Fibroblast of the aortic adventitia (primary cell): ENCODE results near the gene LINC01488. TPM values are rescaled to one million over a fixed set of nuclear protein-coding genes. Genes with fewer than 3 reads are reported as not detected.

Source experiments
- DNase-seq: peaks from one replicate; pipeline ENCODE4 v3.0.0-alpha.2; 2010; ENCODE audit warnings: low read depth
- H3K4me3 ChIP-seq: 2 replicates; pipeline ENCODE4 v1.5.1; 2011; ENCODE audit warnings: low read depth, mild to moderate bottlenecking, control low read depth, low read length, moderate library complexity
- CTCF ChIP-seq: IDR thresholded peaks from 2 replicates; pipeline ENCODE4 v1.5.1; 2011; ENCODE audit warnings: mild to moderate bottlenecking, low read length, control low read depth, inconsistent platforms; ENCODE audit not compliant: insufficient read depth
- total RNA-seq: library from RNA; depleted of rRNA; stranded (reverse); fragments of >200 nt; gene quantifications from 2 replicates; pipeline ENCODE4 v1.2.3, GENCODE V29; 2012; ENCODE audit warnings: low replicate concordance

LINC01488 gene
- total RNA-seq, 1 donor = not detected

GRCh38 chr11:69511358-69512055 is 30.0 kb downstream of the LINC01488 start:
- no peak for TF ChIP-seq CTCF
- peak; percentile 56 for DNase-seq
- no peak overlapping the region for H3K4me3 ChIP-seq

GRCh38 chr11:69512136-69512535 is 30.7 kb downstream of the LINC01488 start:
- DNase-seq = no peak
- TF ChIP-seq CTCF = no peak
- no peak overlapping the region for H3K4me3 ChIP-seq

- TF ChIP-seq CTCF = no peak
- no peak overlapping the region for H3K4me3 ChIP-seq
- DNase-seq = no peak
Observed at GRCh38 chr11:69512790-69513189, 31.3 kb downstream of the LINC01488 start.

- TF ChIP-seq CTCF = no peak
- no peak for DNase-seq
Observed at GRCh38 chr11:69513196-69513595, 31.7 kb downstream of the LINC01488 start.

DNA sequence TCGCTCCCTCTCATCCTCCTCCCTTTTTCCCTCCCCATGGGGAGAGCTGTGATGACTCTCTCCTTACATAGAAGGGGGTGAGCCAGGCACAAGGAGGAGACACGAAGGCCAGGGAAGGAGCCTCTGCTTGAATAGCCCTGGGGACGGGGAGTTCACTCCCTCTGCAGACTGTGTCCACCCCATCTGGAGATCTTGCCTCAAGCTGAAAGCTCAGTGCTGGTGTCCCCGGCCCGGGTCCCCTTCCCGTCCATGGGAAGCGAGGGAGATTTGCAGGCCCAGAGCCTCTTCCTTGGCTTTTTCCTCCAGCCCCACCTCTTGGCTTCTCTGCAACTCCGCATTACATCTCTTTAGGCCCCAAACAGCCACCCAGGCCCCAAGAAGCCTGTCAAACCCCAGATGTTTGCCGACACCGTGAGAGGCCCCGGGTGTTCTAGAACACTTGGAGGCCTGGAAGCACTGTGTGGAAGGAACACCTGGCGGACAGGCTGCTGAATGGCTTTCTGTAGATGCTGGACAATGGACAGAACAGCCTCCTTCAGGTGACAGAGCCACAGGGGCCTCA is 32.3 kb downstream of the LINC01488 start:
- no peak for TF ChIP-seq CTCF
- DNase-seq = no peak
- H3K4me3 ChIP-seq = no peak overlapping the region

More at GRCh38 chr11:69513196-69513595, 31.7 kb downstream of the LINC01488 start:
- no peak overlapping the region for H3K4me3 ChIP-seq

GRCh38 chr11:69514771-69515170 is 33.3 kb downstream of the LINC01488 start:
- no peak for TF ChIP-seq CTCF
- DNase-seq = no peak

More at GRCh38 chr11:69514771-69515170, 33.3 kb downstream of the LINC01488 start:
- no peak overlapping the region for H3K4me3 ChIP-seq
